ENCODE results near the gene ZNF513.

The ZNF513 gene

DNA sequence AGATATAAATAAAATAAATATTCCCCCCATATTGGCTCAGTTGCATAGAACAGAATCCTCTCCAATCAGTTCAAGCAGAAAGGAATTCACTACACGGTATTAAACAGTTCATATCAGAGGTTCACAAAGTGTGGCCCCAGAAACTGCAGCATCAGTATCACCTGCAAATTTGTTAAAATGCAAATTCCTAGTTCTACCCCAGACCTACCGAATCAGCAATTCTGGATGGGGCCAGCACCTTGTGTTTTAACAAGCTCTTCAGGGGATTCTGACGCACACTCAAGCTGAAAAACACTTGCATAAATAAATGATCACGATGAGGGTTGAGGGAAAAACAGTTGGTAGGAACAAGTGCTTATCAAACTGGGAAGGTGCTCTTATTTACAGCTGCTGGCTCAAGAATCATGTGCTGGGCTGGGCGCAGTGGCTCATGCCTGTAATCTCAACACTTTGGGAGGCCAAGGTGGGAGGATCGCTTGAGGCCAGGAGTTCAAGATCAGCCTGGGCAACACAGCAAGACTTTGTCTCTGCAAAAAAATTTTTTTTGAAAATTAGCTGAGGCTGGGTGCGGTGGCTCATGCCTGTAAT is 30.3 kb downstream of the ZNF513 start:
- no peaks in the 10 kb centered on the region for H3K9me3 ChIP-seq (replicated peaks; ENCODE audit: low read length)
- H3K4me3 ChIP-seq (ENCODE audit: low read length): no peak overlapping the region
- H3K36me3 ChIP-seq (ENCODE audit: insufficient read depth, low read length): no peaks in the 10 kb centered on the region
- H3K4me1 ChIP-seq (ENCODE audit: control insufficient read depth, insufficient read depth, low read length): peaks cover 22% of the 10 kb centered on the region
- H3K4me2 ChIP-seq (ENCODE audit: low read length): no peak overlapping the region
- no peaks in the 10 kb centered on the region for H3K27me3 ChIP-seq (ENCODE audit: control insufficient read depth, insufficient read depth, low read length)
- H3K9ac ChIP-seq (ENCODE audit: low read depth, low read length): no peak overlapping the region

DNA sequence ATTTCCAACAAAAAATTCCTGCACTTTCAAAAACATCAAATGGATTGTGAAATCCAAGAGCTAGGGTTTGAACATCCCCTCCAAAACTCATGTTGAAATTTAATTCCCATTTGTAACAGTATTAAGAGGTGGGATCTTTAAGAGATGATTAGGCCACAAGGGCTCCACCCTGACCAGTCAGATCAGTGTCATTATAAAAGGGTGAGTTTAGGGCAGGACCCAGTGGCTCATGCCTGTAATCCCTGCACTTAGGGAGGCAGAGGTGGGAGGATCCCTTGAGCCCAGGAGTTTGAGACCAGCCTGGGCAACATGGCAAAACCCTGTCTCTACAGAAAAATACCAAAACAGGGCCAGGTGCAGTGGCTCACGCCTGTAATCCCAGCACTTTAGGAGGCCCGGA is 32.9 kb downstream of the ZNF513 start:
- Histone ChIP-seq H3K9me3 (replicated peaks; ENCODE audit: low read length) (no peaks in the 10 kb centered on the region), H3K27me3 (ENCODE audit: control insufficient read depth, insufficient read depth, low read length) (no peaks in the 10 kb centered on the region), H3K4me3 (ENCODE audit: low read length) (no peak overlapping the region), H3K4me2 (ENCODE audit: low read length) (no peak overlapping the region), H3K36me3 (ENCODE audit: insufficient read depth, low read length) (peaks cover 2% of the 10 kb centered on the region), H3K4me1 (ENCODE audit: control insufficient read depth, insufficient read depth, low read length) (peaks cover 4% of the 10 kb centered on the region), H3K9ac (ENCODE audit: low read depth, low read length) (no peak overlapping the region)

DNA sequence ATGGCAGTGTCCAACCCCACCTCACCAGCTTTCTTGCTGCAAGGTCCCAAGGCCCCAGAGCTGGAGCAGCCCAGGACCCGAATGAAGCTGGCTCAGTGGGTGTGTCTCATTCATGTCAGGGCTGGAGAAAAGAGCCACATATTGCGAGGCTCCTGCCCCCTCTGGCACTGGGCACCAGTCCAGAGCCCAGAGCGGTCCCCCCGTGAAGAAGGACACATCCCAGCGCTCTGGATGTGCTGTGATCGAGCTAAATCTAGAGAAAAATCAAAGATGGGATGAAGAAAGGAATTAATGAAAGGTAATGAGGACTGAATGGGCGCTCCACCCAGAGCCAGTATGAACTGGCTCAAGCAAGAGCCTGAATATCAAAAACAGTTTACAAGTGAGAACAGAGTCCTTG is 44.4 kb downstream of the ZNF513 start:
- H3K4me1 ChIP-seq (ENCODE audit: control insufficient read depth, insufficient read depth, low read length): no peaks in the 10 kb centered on the region
- no peaks in the 10 kb centered on the region for H3K27me3 ChIP-seq (ENCODE audit: control insufficient read depth, insufficient read depth, low read length)
- no peak overlapping the region for H3K9ac ChIP-seq (ENCODE audit: low read depth, low read length)
- no peak overlapping the region for H3K4me2 ChIP-seq (ENCODE audit: low read length)
- H3K9me3 ChIP-seq (replicated peaks; ENCODE audit: low read length): no peaks in the 10 kb centered on the region
- H3K4me3 ChIP-seq (ENCODE audit: low read length): no peak overlapping the region
- H3K36me3 ChIP-seq (ENCODE audit: insufficient read depth, low read length): peaks cover 52% of the 10 kb centered on the region

DNA sequence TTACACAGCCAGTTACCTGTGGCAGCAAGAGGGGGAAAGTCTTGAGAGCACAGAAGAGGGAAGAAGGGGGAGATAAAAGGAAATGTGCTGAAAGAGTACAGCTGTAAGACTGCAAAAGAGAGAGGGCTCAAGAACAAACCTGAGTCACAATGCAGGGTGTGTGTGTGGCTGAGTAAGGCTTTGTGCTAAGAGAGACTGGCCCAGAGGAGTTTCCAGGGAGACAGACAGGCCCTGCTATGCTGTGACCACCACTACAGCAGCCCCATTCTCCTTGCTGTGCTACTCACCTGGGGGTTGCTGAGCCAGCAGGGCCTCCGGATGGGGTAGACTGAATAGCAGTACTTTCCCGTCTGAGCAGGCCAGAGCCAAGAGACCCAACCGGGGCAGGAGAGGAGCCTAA is 45.2 kb downstream of the ZNF513 start:
- Histone ChIP-seq H3K27me3 (ENCODE audit: control insufficient read depth, insufficient read depth, low read length) (no peaks in the 10 kb centered on the region), H3K4me1 (ENCODE audit: control insufficient read depth, insufficient read depth, low read length) (no peaks in the 10 kb centered on the region), H3K9me3 (replicated peaks; ENCODE audit: low read length) (no peaks in the 10 kb centered on the region), H3K9ac (ENCODE audit: low read depth, low read length) (no peak overlapping the region), H3K4me3 (ENCODE audit: low read length) (no peak overlapping the region), H3K4me2 (ENCODE audit: low read length) (no peak overlapping the region), H3K36me3 (ENCODE audit: insufficient read depth, low read length) (peaks cover 52% of the 10 kb centered on the region)

All from skeletal muscle satellite cell (primary cell).